Measurements from ENCODE around the gene DNAJC1.

DNA sequence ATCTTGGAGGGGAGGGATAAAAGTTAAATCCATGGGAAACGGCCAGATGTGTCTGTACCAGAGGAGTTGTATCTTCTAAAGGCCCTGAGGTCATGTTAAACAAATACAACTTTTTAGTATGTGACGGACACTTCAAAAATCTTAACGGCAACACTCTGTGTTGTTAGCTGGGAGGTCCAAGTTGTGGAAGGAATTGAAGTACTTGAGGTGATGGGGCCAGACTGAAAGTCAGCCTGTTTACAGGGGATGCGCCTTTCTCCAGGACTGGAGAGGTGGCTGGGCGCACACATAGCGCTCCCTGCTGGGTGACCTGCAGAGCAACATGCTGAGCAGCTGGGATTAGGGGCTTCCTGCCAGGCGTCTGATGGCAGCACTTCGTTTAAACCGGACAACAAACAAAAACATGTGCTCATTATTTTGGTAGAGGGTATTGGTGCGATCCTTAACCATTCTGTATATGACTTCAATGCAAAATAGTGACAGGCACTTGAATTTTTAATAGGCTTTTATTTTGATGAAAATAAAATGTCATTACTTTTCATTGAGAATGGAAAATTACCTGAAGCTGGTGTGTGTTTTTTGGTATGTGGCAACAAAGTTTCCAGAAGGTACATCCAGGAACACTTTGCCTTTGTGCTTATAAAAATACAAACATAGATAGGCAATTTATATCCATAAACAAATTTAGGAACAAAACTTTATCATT is 271.3 kb downstream of the DNAJC1 start:
- TF ChIP-seq, protein P1, sequence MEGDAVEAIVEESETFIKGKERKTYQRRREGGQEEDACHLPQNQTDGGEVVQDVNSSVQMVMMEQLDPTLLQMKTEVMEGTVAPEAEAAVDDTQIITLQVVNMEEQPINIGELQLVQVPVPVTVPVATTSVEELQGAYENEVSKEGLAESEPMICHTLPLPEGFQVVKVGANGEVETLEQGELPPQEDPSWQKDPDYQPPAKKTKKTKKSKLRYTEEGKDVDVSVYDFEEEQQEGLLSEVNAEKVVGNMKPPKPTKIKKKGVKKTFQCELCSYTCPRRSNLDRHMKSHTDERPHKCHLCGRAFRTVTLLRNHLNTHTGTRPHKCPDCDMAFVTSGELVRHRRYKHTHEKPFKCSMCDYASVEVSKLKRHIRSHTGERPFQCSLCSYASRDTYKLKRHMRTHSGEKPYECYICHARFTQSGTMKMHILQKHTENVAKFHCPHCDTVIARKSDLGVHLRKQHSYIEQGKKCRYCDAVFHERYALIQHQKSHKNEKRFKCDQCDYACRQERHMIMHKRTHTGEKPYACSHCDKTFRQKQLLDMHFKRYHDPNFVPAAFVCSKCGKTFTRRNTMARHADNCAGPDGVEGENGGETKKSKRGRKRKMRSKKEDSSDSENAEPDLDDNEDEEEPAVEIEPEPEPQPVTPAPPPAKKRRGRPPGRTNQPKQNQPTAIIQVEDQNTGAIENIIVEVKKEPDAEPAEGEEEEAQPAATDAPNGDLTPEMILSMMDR (IDR thresholded peaks at IDR 0.05): peak; percentile 51 to 69 (median 51)
- no peak for TF ChIP-seq POLR2A (IDR thresholded peaks at IDR 0.05)
- TF ChIP-seq POLR2AphosphoS5 (IDR thresholded peaks at IDR 0.05; ENCODE audit: insufficient read depth in 1 of 2, low read depth in 1 of 2): peak in 1 of 2 donors; percentile 36

All from vagina (tissue), 2 donors.